ACC112 (cell line): ENCODE data around the gene BRIP1.

Experiments
- H2AFZ ChIP-seq: fragments of 200-600 bp; sonication (generic); one replicate; pipeline ENCODE4 v1.6.0; 2017; ENCODE audit warnings: antibody characterized with exemption, low read length; ENCODE audit not compliant: unreplicated experiment
- H3K27ac ChIP-seq: fragments of 200-600 bp; sonication (generic); 2 replicates; pipeline ENCODE4 v1.5.1; 2014; ENCODE audit warnings: low read depth, mild to moderate bottlenecking, antibody characterized with exemption, low read length, moderate library complexity
- H3K27me3 ChIP-seq: fragments of 200-600 bp; sonication (generic); 2 replicates; pipeline ENCODE4 v1.6.1; 2014; ENCODE audit warnings: mild to moderate bottlenecking, antibody characterized with exemption, low read length, moderate library complexity, mixed read lengths; ENCODE audit not compliant: insufficient read depth
- H3K36me3 ChIP-seq: fragments of 200-600 bp; sonication (generic); 2 replicates; pipeline ENCODE4 v1.6.1; 2016; ENCODE audit warnings: mild to moderate bottlenecking, antibody characterized with exemption, low read length, moderate library complexity, mixed read lengths; ENCODE audit not compliant: insufficient read depth
- H3K4me1 ChIP-seq: fragments of 200-600 bp; sonication (generic); one replicate; pipeline ENCODE4 v1.6.1; 2016; ENCODE audit warnings: low read length, mixed read lengths; ENCODE audit not compliant: insufficient read depth, unreplicated experiment, control insufficient read depth
- H3K4me3 ChIP-seq: fragments of 200-600 bp; sonication (generic); 2 replicates; pipeline ENCODE4 v1.5.1; 2014; ENCODE audit warnings: mild to moderate bottlenecking, low read depth, low read length
- H3K79me2 ChIP-seq: fragments of 200-600 bp; sonication (generic); one replicate; pipeline ENCODE4 v1.6.0; 2016; ENCODE audit warnings: low read length; ENCODE audit not compliant: control insufficient read depth, unreplicated experiment, insufficient read depth

Gene BRIP1

GRCh38 chr17:61746248-61746985 is 116.9 kb downstream of the BRIP1 start:
- no peaks in the 10 kb centered on the region for H3K27me3 ChIP-seq
- H2AFZ ChIP-seq, result no peak overlapping the region
- H3K27ac ChIP-seq, result no peak overlapping the region
- no peaks in the 10 kb centered on the region for H3K4me1 ChIP-seq
- H3K36me3 ChIP-seq, result peaks cover 41% of the 10 kb centered on the region
- H3K79me2 ChIP-seq, result no peaks in the 10 kb centered on the region
- H3K4me3 ChIP-seq, result no peak overlapping the region

DNA sequence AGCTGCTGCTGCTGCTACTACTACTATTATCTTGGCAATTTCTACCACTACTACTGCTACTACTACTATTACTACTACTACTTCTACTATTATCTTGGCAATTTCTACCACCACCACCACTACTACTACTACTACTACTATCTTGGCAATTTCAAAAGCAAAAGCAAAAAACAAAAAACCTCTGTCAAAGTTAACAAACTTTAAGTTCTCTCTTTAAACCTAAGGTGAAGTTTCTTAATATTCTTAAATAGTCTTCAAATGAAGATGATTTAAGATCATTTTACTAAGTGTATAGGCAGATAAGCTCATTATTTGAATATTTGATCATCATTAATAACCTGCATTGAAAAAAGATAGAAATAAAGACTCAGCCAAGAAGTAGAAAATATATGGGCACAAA is 118.5 kb downstream of the BRIP1 start:
- no peak overlapping the region for H3K27ac ChIP-seq
- no peaks in the 10 kb centered on the region for H3K4me1 ChIP-seq
- no peaks in the 10 kb centered on the region for H3K79me2 ChIP-seq
- no peaks in the 10 kb centered on the region for H3K27me3 ChIP-seq
- H3K4me3 ChIP-seq, result no peak overlapping the region
- no peak overlapping the region for H2AFZ ChIP-seq
- H3K36me3 ChIP-seq, result peaks cover 52% of the 10 kb centered on the region

DNA sequence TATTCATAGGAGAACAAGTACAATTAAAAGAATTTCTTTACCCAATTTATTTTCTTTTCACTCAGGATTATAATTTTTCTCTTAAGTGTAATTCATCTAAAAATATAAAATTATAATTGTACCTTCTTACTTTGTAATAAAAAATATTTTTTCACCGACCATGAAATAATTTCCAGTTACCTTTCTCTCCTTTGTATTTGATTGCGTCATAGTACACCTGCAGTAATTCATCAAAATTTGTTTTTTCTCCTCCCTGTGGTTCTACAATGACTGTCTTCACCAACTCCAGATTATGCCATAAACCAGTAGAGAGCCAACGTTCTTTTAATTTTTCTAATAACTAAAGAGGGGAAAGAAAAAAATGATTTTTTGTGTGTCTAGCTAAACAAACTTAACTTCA is 119.1 kb downstream of the BRIP1 start:
- H2AFZ ChIP-seq, result no peak overlapping the region

GRCh38 chr17:61743766-61744165 is 119.6 kb downstream of the BRIP1 start:
- no peaks in the 10 kb centered on the region for H3K79me2 ChIP-seq
- H3K36me3 ChIP-seq, result peaks cover 60% of the 10 kb centered on the region
- no peaks in the 10 kb centered on the region for H3K4me1 ChIP-seq

More for the DNA sequence above, 119.1 kb downstream of the BRIP1 start:
- Histone ChIP-seq H3K4me3 (no peak overlapping the region), H3K79me2 (no peaks in the 10 kb centered on the region), H3K27me3 (no peaks in the 10 kb centered on the region), H3K36me3 (peaks cover 55% of the 10 kb centered on the region), H3K4me1 (no peaks in the 10 kb centered on the region), H3K27ac (no peak overlapping the region)

DNA sequence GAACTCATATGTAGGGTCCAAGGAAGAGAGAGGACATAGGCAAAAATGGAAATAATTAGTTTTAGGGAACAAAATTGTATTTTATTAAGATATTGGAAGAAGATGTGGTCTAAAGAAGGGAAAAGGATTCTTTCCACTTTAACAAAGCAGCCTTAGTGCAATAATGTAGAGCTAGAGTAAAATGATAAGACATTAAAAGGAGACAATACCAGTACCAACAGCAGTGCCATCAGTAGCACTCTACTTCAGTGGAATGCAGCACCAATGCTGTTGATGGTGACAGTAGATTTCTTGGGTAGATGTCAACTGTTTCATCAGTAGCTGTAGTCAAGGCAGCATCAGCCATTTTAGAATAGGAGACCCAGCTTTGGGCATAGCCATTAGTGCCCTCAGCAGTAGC is 124.3 kb downstream of the BRIP1 start:
- Histone ChIP-seq H3K36me3 (peaks cover 51% of the 10 kb centered on the region), H3K4me1 (no peaks in the 10 kb centered on the region), H2AFZ (no peak overlapping the region), H3K79me2 (no peaks in the 10 kb centered on the region), H3K4me3 (no peak overlapping the region), H3K27ac (no peak overlapping the region), H3K27me3 (no peaks in the 10 kb centered on the region)

More at GRCh38 chr17:61743766-61744165, 119.6 kb downstream of the BRIP1 start:
- no peaks in the 10 kb centered on the region for H3K27me3 ChIP-seq
- H2AFZ ChIP-seq, result no peak overlapping the region
- no peak overlapping the region for H3K27ac ChIP-seq
- H3K4me3 ChIP-seq, result no peak overlapping the region

DNA sequence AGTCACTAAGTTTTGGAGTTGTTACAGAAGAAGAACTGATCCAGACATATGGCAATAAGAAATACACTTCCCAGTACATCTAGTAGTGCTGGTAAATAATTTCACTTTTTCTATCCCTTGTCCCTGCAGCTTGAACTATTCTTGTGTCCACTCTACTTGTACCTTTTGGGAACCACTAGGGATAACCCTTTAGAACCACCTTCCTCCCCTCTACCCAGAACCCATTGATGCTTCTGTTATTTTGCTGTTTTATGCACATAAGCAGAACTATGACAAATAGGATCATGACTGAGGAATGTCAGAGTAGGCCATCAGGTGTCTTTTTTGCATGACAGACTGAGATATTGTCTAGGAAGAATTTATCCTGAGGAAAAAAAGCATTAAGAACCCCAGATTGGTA is 125.1 kb downstream of the BRIP1 start:
- Histone ChIP-seq H3K27ac (no peak overlapping the region), H3K4me3 (no peak overlapping the region), H3K36me3 (peaks cover 51% of the 10 kb centered on the region), H3K4me1 (no peaks in the 10 kb centered on the region), H2AFZ (no peak overlapping the region), H3K27me3 (no peaks in the 10 kb centered on the region), H3K79me2 (no peaks in the 10 kb centered on the region)

GRCh38 chr17:61737820-61738219 is 125.5 kb downstream of the BRIP1 start:
- no peak overlapping the region for H2AFZ ChIP-seq
- no peaks in the 10 kb centered on the region for H3K79me2 ChIP-seq
- H3K27ac ChIP-seq, result no peak overlapping the region
- H3K36me3 ChIP-seq, result peaks cover 49% of the 10 kb centered on the region
- no peaks in the 10 kb centered on the region for H3K4me1 ChIP-seq
- H3K27me3 ChIP-seq, result no peaks in the 10 kb centered on the region
- H3K4me3 ChIP-seq, result no peak overlapping the region

DNA sequence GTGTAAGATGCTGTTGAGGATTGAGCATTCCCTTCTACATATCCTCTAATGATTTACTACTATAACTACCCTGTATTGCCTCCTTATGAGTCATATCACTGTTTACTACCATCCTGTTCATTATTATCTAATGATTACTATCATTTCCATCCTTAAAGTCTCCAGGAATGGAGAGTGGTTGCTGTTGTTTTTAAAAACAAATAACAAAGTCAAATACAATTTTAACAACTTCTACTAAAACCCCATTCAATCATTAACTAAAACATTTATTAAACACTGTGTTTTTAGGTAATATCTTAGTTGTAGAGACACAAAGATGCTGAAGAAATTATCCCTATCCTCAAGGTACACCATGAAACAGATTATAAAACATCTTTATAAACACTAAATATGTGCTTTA is 126.9 kb downstream of the BRIP1 start:
- H3K27me3 ChIP-seq, result no peaks in the 10 kb centered on the region
- no peak overlapping the region for H3K4me3 ChIP-seq
- no peaks in the 10 kb centered on the region for H3K4me1 ChIP-seq
- H2AFZ ChIP-seq, result no peak overlapping the region
- H3K27ac ChIP-seq, result no peak overlapping the region
- H3K79me2 ChIP-seq, result no peaks in the 10 kb centered on the region
- peaks cover 38% of the 10 kb centered on the region for H3K36me3 ChIP-seq

DNA sequence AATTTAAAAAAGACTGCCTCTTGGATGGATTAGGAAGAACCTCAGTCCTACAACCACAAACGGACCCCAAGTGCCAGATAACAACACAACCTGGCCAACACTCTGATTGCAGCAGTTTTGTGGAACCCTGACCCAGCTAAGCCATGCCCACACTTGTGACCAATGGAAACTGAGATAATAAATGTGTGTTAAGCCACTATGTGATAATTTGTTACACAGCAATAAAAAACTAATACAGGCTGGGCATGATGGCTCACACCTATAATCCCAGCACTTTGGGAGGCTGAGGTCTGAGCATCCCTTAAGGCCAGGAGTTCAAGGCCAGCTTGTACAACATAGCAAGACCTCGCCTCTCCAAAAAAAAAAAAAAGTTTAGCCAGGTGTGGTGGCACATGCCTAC is 127.5 kb downstream of the BRIP1 start:
- H3K36me3 ChIP-seq, result peaks cover 33% of the 10 kb centered on the region
- H3K4me3 ChIP-seq, result no peak overlapping the region
- no peak overlapping the region for H2AFZ ChIP-seq
- H3K27me3 ChIP-seq, result no peaks in the 10 kb centered on the region
- no peaks in the 10 kb centered on the region for H3K4me1 ChIP-seq
- H3K27ac ChIP-seq, result no peak overlapping the region
- no peaks in the 10 kb centered on the region for H3K79me2 ChIP-seq

DNA sequence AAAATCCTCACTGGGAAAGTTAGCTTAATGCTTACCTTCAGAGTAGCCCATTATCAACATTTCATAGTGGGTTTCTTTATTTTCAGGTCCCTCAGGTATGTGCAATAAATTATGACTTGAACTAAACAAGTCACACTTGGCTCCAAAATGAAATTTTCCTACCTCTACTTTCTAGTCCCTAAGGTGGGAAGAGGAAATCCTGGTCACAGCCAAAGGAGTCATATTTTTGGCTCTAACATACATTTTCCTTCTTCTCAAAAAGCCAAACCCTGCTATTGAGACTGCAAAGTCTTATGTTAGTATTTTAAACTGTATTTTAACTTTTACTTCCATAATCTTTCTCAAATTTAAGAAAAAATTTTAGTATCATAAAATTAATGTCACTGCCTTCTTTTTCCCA is 128.9 kb downstream of the BRIP1 start:
- H3K27ac ChIP-seq, result no peak overlapping the region
- peaks cover 25% of the 10 kb centered on the region for H3K36me3 ChIP-seq
- H3K79me2 ChIP-seq, result no peaks in the 10 kb centered on the region
- no peak overlapping the region for H3K4me3 ChIP-seq
- no peaks in the 10 kb centered on the region for H3K4me1 ChIP-seq
- H2AFZ ChIP-seq, result no peak overlapping the region
- H3K27me3 ChIP-seq, result no peaks in the 10 kb centered on the region

- H2AFZ ChIP-seq, result no peak overlapping the region
- H3K27ac ChIP-seq, result no peak overlapping the region
- H3K4me1 ChIP-seq, result no peaks in the 10 kb centered on the region
- H3K36me3 ChIP-seq, result peaks cover 20% of the 10 kb centered on the region
- H3K4me3 ChIP-seq, result no peak overlapping the region
- H3K27me3 ChIP-seq, result no peaks in the 10 kb centered on the region
- no peaks in the 10 kb centered on the region for H3K79me2 ChIP-seq
Observed at GRCh38 chr17:61734012-61734411, 129.3 kb downstream of the BRIP1 start.
